Cardiac fibroblast (primary cell): ENCODE measurements around the gene DAGLA.
A peak's percentile ranks its signal among the peaks of the same experiment; 100 is the strongest.

Source experiments
- DNase-seq, 2 donors: peaks; one replicate each; pipeline versions ENCODE4 v3.0.0 to v3.0.0-alpha.2; 2010; ENCODE audit warnings: low read depth in 2 of 2
- H3K4me3 ChIP-seq, 2 donors: replicated peaks in 1 of 2; 1 replicate in 1 of 2; 2 replicates in 1 of 2; pipeline ENCODE4 v1.5.1; 2011; ENCODE audit warnings: low read depth in 2 of 2, low read length in 2 of 2, mild to moderate bottlenecking in 2 of 2, moderate library complexity in 1 of 2
- CTCF ChIP-seq: IDR thresholded peaks from one replicate; pipeline ENCODE4 v1.5.1; 2011; ENCODE audit warnings: low read depth, mild to moderate bottlenecking, low read length, inconsistent platforms

The DAGLA gene

DNA sequence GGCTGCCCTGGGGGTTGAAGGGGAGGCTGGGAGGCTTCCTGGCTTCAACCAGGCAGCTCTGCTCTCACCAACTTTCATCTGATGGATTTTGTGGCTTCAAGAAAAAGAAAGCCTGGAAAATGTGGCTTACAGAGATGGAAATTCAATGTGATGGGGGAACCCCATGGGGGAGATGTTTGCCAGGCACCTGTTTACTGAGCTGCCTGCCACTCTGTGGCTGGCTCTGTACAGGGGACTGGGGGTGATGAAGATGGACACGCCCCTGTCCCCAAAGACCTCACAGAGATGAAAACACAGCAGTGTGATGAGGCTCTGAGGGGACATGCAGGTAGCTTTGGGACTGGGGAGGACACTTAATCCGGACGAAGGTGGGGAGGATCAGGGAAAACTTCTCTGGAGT lies 102.1 kb downstream of the DAGLA start:
- no peak overlapping the region for H3K4me3 ChIP-seq
- no peak for DNase-seq
- TF ChIP-seq CTCF, result no peak

GRCh38 chr11:61782841-61783240 lies 102.7 kb downstream of the DAGLA start:
- DNase-seq, result no peak
- TF ChIP-seq CTCF, result no peak
- H3K4me3 ChIP-seq, result no peak overlapping the region

- DNase-seq, result peak; percentile 41
- no peak for TF ChIP-seq CTCF
- no peak overlapping the region for H3K4me3 ChIP-seq
Measured at GRCh38 chr11:61783717-61784505, 103.7 kb downstream of the DAGLA start.

DNA sequence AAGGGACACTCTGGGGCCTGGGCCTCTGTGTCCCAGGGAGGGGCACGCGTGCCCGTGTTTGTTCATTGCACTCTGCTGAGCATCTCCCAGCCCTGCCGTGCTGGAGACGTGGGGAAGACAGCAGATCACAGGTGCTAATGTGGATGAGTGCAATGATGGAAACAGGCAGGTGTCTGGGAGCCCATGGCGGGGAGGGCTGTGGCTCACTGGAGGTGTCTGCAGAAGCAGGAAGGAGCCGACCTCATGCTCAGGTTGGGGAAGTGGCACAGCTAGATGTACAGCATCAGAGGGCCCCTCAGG lies 104.3 kb downstream of the DAGLA start:
- H3K4me3 ChIP-seq, result no peak overlapping the region
- no peak for DNase-seq
- TF ChIP-seq CTCF, result no peak

GRCh38 chr11:61785837-61786402 lies 105.7 kb downstream of the DAGLA start:
- DNase-seq, result no peak
- no peak overlapping the region for H3K4me3 ChIP-seq
- no peak for TF ChIP-seq CTCF

DNA sequence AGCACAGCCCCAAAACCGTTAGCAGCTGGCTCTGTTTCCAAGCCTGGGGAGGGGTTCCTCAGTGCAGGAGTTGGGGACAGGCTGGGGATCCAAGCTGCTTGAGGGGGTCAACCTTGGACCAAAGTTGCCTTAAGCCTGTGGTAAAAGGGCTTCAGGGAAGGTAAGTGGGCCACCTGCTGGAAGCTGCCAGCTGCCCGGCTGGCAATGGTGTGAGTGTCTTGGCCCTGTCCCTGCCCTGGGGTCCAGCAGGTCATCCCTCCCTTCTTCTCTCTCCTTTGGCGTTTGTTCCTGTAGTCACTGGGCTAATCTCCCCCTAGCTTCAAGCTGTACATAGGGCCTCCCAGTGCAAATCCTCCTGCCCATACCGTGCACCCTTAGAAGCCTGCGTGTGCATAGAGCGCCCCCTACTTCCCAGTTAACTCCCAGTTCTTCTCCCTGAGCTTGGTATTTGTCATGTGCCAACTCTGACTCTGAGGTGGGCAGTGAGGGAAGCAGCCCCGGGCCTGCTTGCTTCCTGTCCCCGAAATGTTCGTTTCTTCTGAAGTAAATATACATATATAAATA lies 107.8 kb downstream of the DAGLA start:
- H3K4me3 ChIP-seq, result no peak overlapping the region
- DNase-seq, result peak; percentile 68 to 81
- TF ChIP-seq CTCF, result peak; percentile 64
